OCI-LY3 (cell line): ENCODE data around the gene CYP4F2.

ENCODE experiments used
- H2AFZ ChIP-seq: fragments of 200-600, 300-600 bp; shearing (Covaris generic); 2 replicates; pipeline ENCODE4 v1.6.0; 2014; ENCODE audit warnings: antibody characterized with exemption, low read depth, low read length
- H3K27ac ChIP-seq: fragments of 200-600, 300-600 bp; sonication (generic); 2 replicates; pipeline ENCODE4 v1.5.1; 2014; ENCODE audit warnings: mild to moderate bottlenecking, low read length, moderate library complexity, mixed read lengths
- H3K27me3 ChIP-seq: fragments of 200-600, 300-600 bp; sonication (generic); 2 replicates; pipeline ENCODE4 v1.6.1; 2014; ENCODE audit warnings: low read depth, low read length, mixed read lengths
- H3K36me3 ChIP-seq: fragments of 200-600, 300-600 bp; sonication (generic); replicated peaks from 2 replicates; pipeline ENCODE3; 2014; ENCODE audit warnings: low read depth, low read length, mixed read lengths
- H3K4me1 ChIP-seq: fragments of 300-600, 200-600 bp; sonication (generic); 2 replicates; pipeline ENCODE4 v1.6.1; 2014; ENCODE audit warnings: low read length, mixed read lengths
- H3K4me2 ChIP-seq: fragments of 200-600, 300-600 bp; sonication (generic); 2 replicates; pipeline ENCODE4 v1.6.1; 2014; ENCODE audit warnings: low read length, mixed read lengths
- H3K4me3 ChIP-seq: fragments of 300-600, 200-600 bp; sonication (generic); 2 replicates; pipeline ENCODE4 v1.5.1; 2014; ENCODE audit warnings: antibody characterized with exemption, mild to moderate bottlenecking, low read length, moderate library complexity
- H3K79me2 ChIP-seq: fragments of 300-600, 200-600 bp; shearing (Covaris generic); 2 replicates; pipeline ENCODE4 v1.6.1; 2014; ENCODE audit warnings: mild to moderate bottlenecking, low read length, mixed read lengths
- H3K9ac ChIP-seq: fragments of 300-600, 200-600 bp; shearing (Covaris generic); 2 replicates; pipeline ENCODE4 v1.6.0; 2014; ENCODE audit warnings: mild to moderate bottlenecking, low read length, moderate library complexity
- H3K9me3 ChIP-seq: fragments of 200-600, 300-600 bp; shearing (Covaris generic); 2 replicates; pipeline ENCODE4 v1.6.1; 2014; ENCODE audit warnings: low read length, mixed read lengths; ENCODE audit not compliant: insufficient read depth
- H4K20me1 ChIP-seq: fragments of 200-600, 300-600 bp; sonication (generic); 2 replicates; pipeline ENCODE4 v1.6.1; 2016; ENCODE audit warnings: low read length, mixed read lengths; ENCODE audit not compliant: insufficient read depth
- EZH2phosphoT487 ChIP-seq: fragments of 200-600 bp; shearing (Covaris generic); IDR thresholded peaks from 2 replicates; pipeline ENCODE4 v1.6.1; 2018; ENCODE audit warnings: antibody characterized with exemption, mixed run types, low read depth
- TF ChIP-seq, protein P1 (sequence below): fragments of 200-600, 300-600 bp; sonication (generic); IDR thresholded peaks from 2 replicates; pipeline ENCODE4 v1.5.1; 2014; ENCODE audit warnings: antibody characterized with exemption, low read length, low read depth

Gene CYP4F2

DNA sequence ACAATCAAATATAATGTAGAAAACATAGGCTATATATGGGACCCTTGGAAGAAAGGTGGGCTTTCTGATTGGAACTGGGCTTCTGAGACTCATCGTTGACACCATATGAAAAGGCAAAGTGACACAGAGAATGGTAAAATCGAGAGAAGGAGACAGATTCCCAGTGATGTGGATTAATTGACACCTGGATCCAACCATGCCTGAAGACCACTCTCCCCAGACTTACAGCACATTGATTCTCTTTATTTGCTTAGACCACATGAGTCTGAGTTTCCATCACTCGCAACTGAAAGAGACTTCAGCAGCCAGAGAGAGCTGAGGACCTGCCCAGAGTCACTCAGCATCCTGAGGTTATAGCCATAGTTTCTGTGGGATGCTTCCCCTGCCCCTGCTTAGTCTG is 30.4 kb upstream of the CYP4F2 start:
- TF ChIP-seq EZH2phosphoT487: no peak
- TF ChIP-seq, protein P1, sequence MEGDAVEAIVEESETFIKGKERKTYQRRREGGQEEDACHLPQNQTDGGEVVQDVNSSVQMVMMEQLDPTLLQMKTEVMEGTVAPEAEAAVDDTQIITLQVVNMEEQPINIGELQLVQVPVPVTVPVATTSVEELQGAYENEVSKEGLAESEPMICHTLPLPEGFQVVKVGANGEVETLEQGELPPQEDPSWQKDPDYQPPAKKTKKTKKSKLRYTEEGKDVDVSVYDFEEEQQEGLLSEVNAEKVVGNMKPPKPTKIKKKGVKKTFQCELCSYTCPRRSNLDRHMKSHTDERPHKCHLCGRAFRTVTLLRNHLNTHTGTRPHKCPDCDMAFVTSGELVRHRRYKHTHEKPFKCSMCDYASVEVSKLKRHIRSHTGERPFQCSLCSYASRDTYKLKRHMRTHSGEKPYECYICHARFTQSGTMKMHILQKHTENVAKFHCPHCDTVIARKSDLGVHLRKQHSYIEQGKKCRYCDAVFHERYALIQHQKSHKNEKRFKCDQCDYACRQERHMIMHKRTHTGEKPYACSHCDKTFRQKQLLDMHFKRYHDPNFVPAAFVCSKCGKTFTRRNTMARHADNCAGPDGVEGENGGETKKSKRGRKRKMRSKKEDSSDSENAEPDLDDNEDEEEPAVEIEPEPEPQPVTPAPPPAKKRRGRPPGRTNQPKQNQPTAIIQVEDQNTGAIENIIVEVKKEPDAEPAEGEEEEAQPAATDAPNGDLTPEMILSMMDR: no peak
- no peak overlapping the region for H3K4me3 ChIP-seq

DNA sequence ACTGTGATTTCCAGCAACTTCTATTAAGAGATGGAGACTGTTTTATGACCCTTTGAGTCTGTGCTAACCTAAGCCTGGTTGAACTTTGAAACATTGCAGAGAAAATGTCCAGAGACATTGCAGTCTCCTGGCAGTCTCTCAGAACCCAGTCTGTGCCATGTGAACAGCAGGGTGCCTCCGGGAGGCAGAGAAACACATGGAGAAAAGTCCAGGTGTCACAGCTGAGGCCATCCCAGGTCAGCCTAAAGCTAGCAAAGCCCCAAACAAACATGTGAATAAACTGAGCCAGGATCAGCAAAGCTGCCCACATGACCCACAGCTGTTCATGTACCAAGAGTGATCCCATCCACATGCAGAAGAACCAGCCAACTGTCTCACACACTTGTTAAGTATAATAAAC is 28.6 kb upstream of the CYP4F2 start:
- no peaks in the 10 kb centered on the region for H3K79me2 ChIP-seq
- no peak overlapping the region for H3K4me3 ChIP-seq
- no peak overlapping the region for H3K9ac ChIP-seq
- no peaks in the 10 kb centered on the region for H3K36me3 ChIP-seq
- TF ChIP-seq, protein P1: no peak
- TF ChIP-seq EZH2phosphoT487: no peak
- H2AFZ ChIP-seq: no peak overlapping the region
- H3K4me1 ChIP-seq: no peaks in the 10 kb centered on the region
- peaks cover 18% of the 10 kb centered on the region for H3K27me3 ChIP-seq
- no peaks in the 10 kb centered on the region; the same call in 1 of the 2 replicates for H4K20me1 ChIP-seq
- H3K9me3 ChIP-seq: 0 out of 2 replicates have a peak, but pooled peaks cover 5% of the 10 kb centered on the region
- H3K27ac ChIP-seq: no peak overlapping the region
- H3K4me2 ChIP-seq: no peak overlapping the region

More for the DNA sequence above, 30.4 kb upstream of the CYP4F2 start:
- Histone ChIP-seq H3K36me3 (no peaks in the 10 kb centered on the region), H4K20me1 (no peaks in the 10 kb centered on the region; the same call in 1 of the 2 replicates), H3K4me2 (no peak overlapping the region), H3K9me3 (0 out of 2 replicates have a peak, but pooled peaks cover 5% of the 10 kb centered on the region), H3K4me1 (no peaks in the 10 kb centered on the region), H2AFZ (no peak overlapping the region), H3K27me3 (peaks cover 18% of the 10 kb centered on the region), H3K9ac (no peak overlapping the region), H3K27ac (no peak overlapping the region), H3K79me2 (no peaks in the 10 kb centered on the region)

DNA sequence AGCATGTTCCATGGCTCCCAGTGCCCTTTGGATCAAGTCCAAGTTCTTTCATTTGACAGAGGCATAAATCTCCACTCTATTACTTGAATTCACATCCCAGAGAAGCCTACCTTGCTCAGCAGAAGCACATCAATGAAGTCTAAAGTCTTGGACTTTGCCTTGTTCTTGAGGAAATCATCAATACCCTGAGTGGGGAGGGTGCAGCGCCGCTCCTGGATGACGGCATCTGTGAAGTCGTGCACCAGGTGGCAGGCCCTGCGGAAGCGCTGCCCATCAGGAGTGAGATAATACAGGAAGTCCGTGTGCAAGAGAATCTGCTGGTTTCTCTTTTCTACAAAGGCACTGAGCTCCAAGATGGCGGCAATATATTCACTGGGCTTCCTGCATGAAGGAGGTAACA is 25.8 kb upstream of the CYP4F2 start:
- Histone ChIP-seq H3K4me2 (no peak overlapping the region), H3K9me3 (no peaks in the 10 kb centered on the region), H3K36me3 (no peaks in the 10 kb centered on the region), H2AFZ (no peak overlapping the region), H4K20me1 (no peaks in the 10 kb centered on the region), H3K27me3 (peaks cover 26% of the 10 kb centered on the region), H3K27ac (no peak overlapping the region), H3K4me1 (no peaks in the 10 kb centered on the region), H3K4me3 (no peak overlapping the region), H3K79me2 (no peaks in the 10 kb centered on the region), H3K9ac (no peak overlapping the region)
- TF ChIP-seq EZH2phosphoT487: no peak
- TF ChIP-seq, protein P1: no peak

DNA sequence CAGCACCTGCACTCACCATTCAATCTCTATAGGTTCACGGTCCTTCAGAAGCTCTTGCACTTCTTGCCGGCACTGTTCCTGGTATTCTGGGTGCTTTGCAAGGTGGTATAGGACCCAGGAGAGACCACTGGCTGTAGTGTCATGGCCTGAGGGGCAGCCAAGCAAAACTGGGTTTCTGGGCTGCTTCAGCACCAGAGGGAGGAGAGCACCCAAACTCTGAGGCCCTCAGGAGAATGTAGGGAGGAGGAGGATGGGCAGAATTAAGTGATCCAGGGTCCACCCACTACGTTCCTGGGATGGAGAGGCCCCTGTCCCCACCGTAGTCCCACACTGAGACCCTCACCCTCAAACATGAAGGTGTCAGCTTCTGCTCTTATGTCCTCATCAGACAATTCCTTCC is 24.1 kb upstream of the CYP4F2 start:
- Histone ChIP-seq H2AFZ (no peak overlapping the region), H3K9me3 (no peaks in the 10 kb centered on the region), H3K27ac (no peak overlapping the region), H3K27me3 (peaks cover 26% of the 10 kb centered on the region), H3K4me2 (no peak overlapping the region), H3K9ac (no peak overlapping the region), H3K36me3 (no peaks in the 10 kb centered on the region), H4K20me1 (no peaks in the 10 kb centered on the region), H3K79me2 (no peaks in the 10 kb centered on the region), H3K4me3 (no peak overlapping the region), H3K4me1 (no peaks in the 10 kb centered on the region)
- no peak for TF ChIP-seq EZH2phosphoT487
- TF ChIP-seq, protein P1: no peak
